HEK293 (cell line): ENCODE data around the gene EXOSC5.

Experiments
- CTCF ChIA-PET: fragments of 350-600 bp; formaldehyde crosslinking; extraction: SDS; loops from one replicate; lab custom pipeline; 2021; ENCODE audit warnings: antibody characterized with exemption; lab: Yijun Ruan, JAX
- POLR2A ChIA-PET: fragments of 300-600 bp; formaldehyde crosslinking; extraction: SDS; loops from one replicate; lab custom pipeline; 2020; ENCODE audit warnings: antibody characterized with exemption, inconsistent platforms; lab: Yijun Ruan, JAX
- H3K27ac ChIP-seq: fragments of 200-500 bp; sonication (Bioruptor generic); 2 replicates; pipeline ENCODE4 v1.5.1; 2014; ENCODE audit warnings: low read depth, low read length, control low read depth, inconsistent platforms; ENCODE audit errors: extremely low read depth
- H3K36me3 ChIP-seq, 2 experiments: fragments of 200-500 bp in 1 of 2; sonication (Bioruptor generic) in 1 of 2; 1 replicate in 1 of 2; 2 replicates in 1 of 2; pipeline ENCODE4 v1.5.1; 2014 to 2017; ENCODE audit warnings: inconsistent platforms in 2 of 2, low read length in 2 of 2; ENCODE audit not compliant: control insufficient read depth in 2 of 2, insufficient read depth in 1 of 2
- H3K4me1 ChIP-seq: fragments of 200-500 bp; sonication (Bioruptor generic); 2 replicates; pipeline ENCODE4 v1.5.1; 2014; ENCODE audit warnings: mild to moderate bottlenecking, low read length, inconsistent platforms; ENCODE audit not compliant: control insufficient read depth, insufficient read depth
- H3K4me3 ChIP-seq: 2 replicates; pipeline ENCODE4 v1.5.1; 2011; ENCODE audit warnings: low read depth, mild to moderate bottlenecking, control low read depth, low read length, moderate library complexity
- H3K9me3 ChIP-seq: fragments of 200-500 bp; sonication (Bioruptor generic); 2 replicates; pipeline ENCODE4 v1.5.1; 2014; ENCODE audit warnings: low read depth, low read length, inconsistent platforms; ENCODE audit not compliant: control insufficient read depth, insufficient read depth
- ZFP37 ChIP-seq: fragments of 450-650 bp; formaldehyde crosslinking; IDR thresholded peaks from 2 replicates; pipeline ENCODE4 v1.5.1; 2016; ENCODE audit warnings: missing biosample characterization, missing genetic modification characterization
- ZNF112 ChIP-seq: fragments of 450-650 bp; formaldehyde crosslinking; IDR thresholded peaks from 2 replicates; pipeline ENCODE4 v1.5.0; 2017; ENCODE audit warnings: missing biosample characterization, missing genetic modification characterization
- ZNF146 ChIP-seq: fragments of 450-650 bp; formaldehyde crosslinking; IDR thresholded peaks from 2 replicates; pipeline ENCODE4 v1.5.1; 2016; ENCODE audit warnings: missing biosample characterization, missing genetic modification characterization
- ZNF23 ChIP-seq: fragments of 450-650 bp; formaldehyde crosslinking; IDR thresholded peaks from 2 replicates; pipeline ENCODE4 v1.5.1; 2016; ENCODE audit warnings: missing biosample characterization, missing genetic modification characterization, borderline replicate concordance
- ZNF266 ChIP-seq: fragments of 450-650 bp; formaldehyde crosslinking; IDR thresholded peaks from 2 replicates; pipeline ENCODE4 v1.5.1; 2016; ENCODE audit warnings: missing biosample characterization, missing genetic modification characterization, low read depth
- ZNF423 ChIP-seq: fragments of 450-650 bp; formaldehyde crosslinking; IDR thresholded peaks from 2 replicates; pipeline ENCODE4 v1.5.1; 2016; ENCODE audit warnings: missing biosample characterization, missing genetic modification characterization
- ZNF501 ChIP-seq: fragments of 450-650 bp; formaldehyde crosslinking; IDR thresholded peaks from 2 replicates; pipeline ENCODE4 v1.5.1; 2016; ENCODE audit warnings: missing biosample characterization, missing genetic modification characterization
- ZNF529 ChIP-seq: fragments of 450-650 bp; formaldehyde crosslinking; IDR thresholded peaks from 2 replicates; pipeline ENCODE4 v1.5.1; 2017; ENCODE audit warnings: missing genetic modification characterization, missing biosample characterization; ENCODE audit not compliant: insufficient replicate concordance
- ZNF660 ChIP-seq: fragments of 450-650 bp; IDR thresholded peaks from 2 replicates; pipeline ENCODE4 v1.5.1; 2018; ENCODE audit warnings: missing biosample characterization, mild to moderate bottlenecking, missing genetic modification characterization
- ZNF677 ChIP-seq: fragments of 450-650 bp; IDR thresholded peaks from 2 replicates; pipeline ENCODE4 v1.5.0; 2018; ENCODE audit warnings: missing biosample characterization, mild to moderate bottlenecking, missing genetic modification characterization, moderate library complexity
- ZNF707 ChIP-seq: fragments of 450-650 bp; formaldehyde crosslinking; IDR thresholded peaks from 2 replicates; pipeline ENCODE4 v1.5.1; 2016; ENCODE audit warnings: missing biosample characterization, missing genetic modification characterization
- ZNF76 ChIP-seq: fragments of 450-650 bp; formaldehyde crosslinking; IDR thresholded peaks from 2 replicates; pipeline ENCODE4; 2016; ENCODE audit warnings: low read depth, missing biosample characterization, missing genetic modification characterization, borderline replicate concordance
- ZNF791 ChIP-seq: fragments of 450-650 bp; formaldehyde crosslinking; IDR thresholded peaks from 2 replicates; pipeline ENCODE4 v1.5.1; 2016; ENCODE audit warnings: missing biosample characterization, missing genetic modification characterization
- ZXDB ChIP-seq: fragments of 450-650 bp; formaldehyde crosslinking; IDR thresholded peaks from 2 replicates; pipeline ENCODE4 v1.5.1; 2016; ENCODE audit warnings: missing biosample characterization, missing genetic modification characterization
- TF ChIP-seq, protein P1 (sequence below): fragments of 450-650 bp; IDR thresholded peaks from 2 replicates; pipeline ENCODE4 v1.5.1; 2018; ENCODE audit warnings: missing biosample characterization, mild to moderate bottlenecking, missing genetic modification characterization
- TF ChIP-seq, protein P2 (sequence below): fragments of 450-650 bp; formaldehyde crosslinking; IDR thresholded peaks from 2 replicates; pipeline ENCODE4 v1.5.1; 2016; ENCODE audit warnings: missing biosample characterization, missing genetic modification characterization
- TF ChIP-seq, protein P3 (sequence below): fragments of 450-650 bp; formaldehyde crosslinking; IDR thresholded peaks from 2 replicates; pipeline ENCODE4 v1.5.1; 2016; ENCODE audit warnings: missing biosample characterization, missing genetic modification characterization
- TF ChIP-seq, protein P4 (sequence below): fragments of 450-650 bp; formaldehyde crosslinking; IDR thresholded peaks from 2 replicates; pipeline ENCODE4 v1.5.1; 2016; ENCODE audit warnings: missing biosample characterization, missing genetic modification characterization
- TF ChIP-seq, protein P5 (sequence below): fragments of 450-650 bp; formaldehyde crosslinking; IDR thresholded peaks from 2 replicates; pipeline ENCODE4 v1.5.1; 2016; ENCODE audit warnings: missing biosample characterization, missing genetic modification characterization

Gene EXOSC5

GRCh38 chr19:41407271-41407670 lies 10.1 kb upstream of the EXOSC5 start (continued):
- TF ChIP-seq, protein P1, sequence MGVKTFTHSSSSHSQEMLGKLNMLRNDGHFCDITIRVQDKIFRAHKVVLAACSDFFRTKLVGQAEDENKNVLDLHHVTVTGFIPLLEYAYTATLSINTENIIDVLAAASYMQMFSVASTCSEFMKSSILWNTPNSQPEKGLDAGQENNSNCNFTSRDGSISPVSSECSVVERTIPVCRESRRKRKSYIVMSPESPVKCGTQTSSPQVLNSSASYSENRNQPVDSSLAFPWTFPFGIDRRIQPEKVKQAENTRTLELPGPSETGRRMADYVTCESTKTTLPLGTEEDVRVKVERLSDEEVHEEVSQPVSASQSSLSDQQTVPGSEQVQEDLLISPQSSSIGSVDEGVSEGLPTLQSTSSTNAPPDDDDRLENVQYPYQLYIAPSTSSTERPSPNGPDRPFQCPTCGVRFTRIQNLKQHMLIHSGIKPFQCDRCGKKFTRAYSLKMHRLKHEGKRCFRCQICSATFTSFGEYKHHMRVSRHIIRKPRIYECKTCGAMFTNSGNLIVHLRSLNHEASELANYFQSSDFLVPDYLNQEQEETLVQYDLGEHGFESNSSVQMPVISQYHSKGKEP (tag by site-specific recombination), result no peak
- TF ChIP-seq, all 188 proteins: peak for 0

- no peaks in the 10 kb centered on the region for H3K9me3 ChIP-seq
- CTCF ChIA-PET, result interaction anchor here (1.5 to 1.6 kb wide), 2 partner anchors 43 to 158 kb away, joined by 3 to 6 read pairs; no protein-coding TSS in a partner anchor
- POLR2A ChIA-PET, result interaction anchor here (0.6 to 1.7 kb wide), 3 partner anchors 23 to 42 kb away, joined by 3 to 5 read pairs (median 3); partner anchors contain the start of genes B9D2 and DMAC2
- H3K4me1 ChIP-seq, result peaks cover 5% of the 10 kb centered on the region; the same call in 1 of the 2 replicates
- no peaks in the 10 kb centered on the region; a peak in 1 of 3 replicates for H3K36me3 ChIP-seq
- no peak overlapping the region for H3K27ac ChIP-seq
- TF ChIP-seq ZFP37 (tag by site-specific recombination) (no peak), ZNF677 (tag by site-specific recombination) (no peak), ZXDB (tag by site-specific recombination) (no peak), ZNF707 (tag by site-specific recombination) (no peak), ZNF266 (tag by site-specific recombination) (no peak), ZNF146 (tag by site-specific recombination) (no peak), ZNF423 (no peak), ZNF501 (tag by site-specific recombination) (no peak), ZNF76 (tag by site-specific recombination) (no peak), ZNF660 (no peak)
- TF ChIP-seq, protein P2, sequence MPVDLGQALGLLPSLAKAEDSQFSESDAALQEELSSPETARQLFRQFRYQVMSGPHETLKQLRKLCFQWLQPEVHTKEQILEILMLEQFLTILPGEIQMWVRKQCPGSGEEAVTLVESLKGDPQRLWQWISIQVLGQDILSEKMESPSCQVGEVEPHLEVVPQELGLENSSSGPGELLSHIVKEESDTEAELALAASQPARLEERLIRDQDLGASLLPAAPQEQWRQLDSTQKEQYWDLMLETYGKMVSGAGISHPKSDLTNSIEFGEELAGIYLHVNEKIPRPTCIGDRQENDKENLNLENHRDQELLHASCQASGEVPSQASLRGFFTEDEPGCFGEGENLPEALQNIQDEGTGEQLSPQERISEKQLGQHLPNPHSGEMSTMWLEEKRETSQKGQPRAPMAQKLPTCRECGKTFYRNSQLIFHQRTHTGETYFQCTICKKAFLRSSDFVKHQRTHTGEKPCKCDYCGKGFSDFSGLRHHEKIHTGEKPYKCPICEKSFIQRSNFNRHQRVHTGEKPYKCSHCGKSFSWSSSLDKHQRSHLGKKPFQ (tag by site-specific recombination), result no peak
- TF ChIP-seq, all 188 proteins: peak for 0
- H3K4me3 ChIP-seq, result no peak overlapping the region
Measured at GRCh38 chr19:41405776-41406175, 8.6 kb upstream of the EXOSC5 start.

DNA sequence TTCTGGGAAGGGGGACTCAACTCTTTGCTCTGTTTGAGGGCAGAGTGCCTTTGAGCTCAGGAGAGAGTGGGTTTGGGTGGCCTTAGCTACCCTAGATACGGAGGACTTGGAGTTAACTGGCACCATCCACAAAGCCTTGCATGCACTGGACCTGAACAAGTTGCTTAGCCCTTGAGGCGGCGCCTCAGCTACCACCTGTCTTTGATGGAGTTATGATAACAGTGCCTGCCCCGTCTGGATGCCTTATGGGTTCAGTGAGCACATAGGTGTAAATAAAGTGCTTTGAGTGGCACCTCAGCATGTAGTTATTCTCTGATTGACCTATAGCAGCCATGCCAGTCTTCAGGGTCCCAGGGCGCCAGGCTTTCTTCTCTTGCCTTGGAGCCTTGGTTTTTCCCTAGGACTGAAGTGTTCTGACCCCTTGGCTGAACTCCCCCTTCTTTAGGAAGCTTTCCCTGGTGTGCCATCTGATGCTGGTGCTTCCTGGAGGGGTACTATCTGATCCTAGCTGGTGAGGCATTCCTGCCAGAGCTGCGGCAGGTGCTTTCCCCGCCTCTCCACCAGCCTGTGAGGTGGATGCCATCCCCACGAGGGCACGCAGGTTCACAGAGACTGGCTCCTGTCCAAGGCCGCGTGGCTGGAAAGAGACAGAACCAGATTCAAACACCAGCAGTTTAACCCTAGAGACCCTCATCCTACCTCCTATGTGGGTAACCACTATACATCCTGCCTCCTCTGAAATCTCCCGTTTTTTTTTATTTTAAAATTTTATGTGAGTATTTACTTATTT lies 6.2 kb upstream of the EXOSC5 start:
- H3K4me1 ChIP-seq, result peaks cover 7% of the 10 kb centered on the region; the same call in 1 of the 2 replicates
- H3K9me3 ChIP-seq, result no peaks in the 10 kb centered on the region
- ChIA-PET POLR2A (no interaction called here), CTCF (interaction anchor here (0.8 to 1.2 kb wide), 2 partner anchors 29 to 168 kb away, joined by 3 to 5 read pairs; no protein-coding TSS in a partner anchor)
- TF ChIP-seq ZNF112 (tag by site-specific recombination) (no peak), ZNF791 (no peak), ZNF23 (tag by site-specific recombination) (no peak), ZNF529 (tag by site-specific recombination) (no peak)
- TF ChIP-seq, protein P3, sequence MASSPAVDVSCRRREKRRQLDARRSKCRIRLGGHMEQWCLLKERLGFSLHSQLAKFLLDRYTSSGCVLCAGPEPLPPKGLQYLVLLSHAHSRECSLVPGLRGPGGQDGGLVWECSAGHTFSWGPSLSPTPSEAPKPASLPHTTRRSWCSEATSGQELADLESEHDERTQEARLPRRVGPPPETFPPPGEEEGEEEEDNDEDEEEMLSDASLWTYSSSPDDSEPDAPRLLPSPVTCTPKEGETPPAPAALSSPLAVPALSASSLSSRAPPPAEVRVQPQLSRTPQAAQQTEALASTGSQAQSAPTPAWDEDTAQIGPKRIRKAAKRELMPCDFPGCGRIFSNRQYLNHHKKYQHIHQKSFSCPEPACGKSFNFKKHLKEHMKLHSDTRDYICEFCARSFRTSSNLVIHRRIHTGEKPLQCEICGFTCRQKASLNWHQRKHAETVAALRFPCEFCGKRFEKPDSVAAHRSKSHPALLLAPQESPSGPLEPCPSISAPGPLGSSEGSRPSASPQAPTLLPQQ (tag by site-specific recombination), result no peak
- TF ChIP-seq, protein P4, sequence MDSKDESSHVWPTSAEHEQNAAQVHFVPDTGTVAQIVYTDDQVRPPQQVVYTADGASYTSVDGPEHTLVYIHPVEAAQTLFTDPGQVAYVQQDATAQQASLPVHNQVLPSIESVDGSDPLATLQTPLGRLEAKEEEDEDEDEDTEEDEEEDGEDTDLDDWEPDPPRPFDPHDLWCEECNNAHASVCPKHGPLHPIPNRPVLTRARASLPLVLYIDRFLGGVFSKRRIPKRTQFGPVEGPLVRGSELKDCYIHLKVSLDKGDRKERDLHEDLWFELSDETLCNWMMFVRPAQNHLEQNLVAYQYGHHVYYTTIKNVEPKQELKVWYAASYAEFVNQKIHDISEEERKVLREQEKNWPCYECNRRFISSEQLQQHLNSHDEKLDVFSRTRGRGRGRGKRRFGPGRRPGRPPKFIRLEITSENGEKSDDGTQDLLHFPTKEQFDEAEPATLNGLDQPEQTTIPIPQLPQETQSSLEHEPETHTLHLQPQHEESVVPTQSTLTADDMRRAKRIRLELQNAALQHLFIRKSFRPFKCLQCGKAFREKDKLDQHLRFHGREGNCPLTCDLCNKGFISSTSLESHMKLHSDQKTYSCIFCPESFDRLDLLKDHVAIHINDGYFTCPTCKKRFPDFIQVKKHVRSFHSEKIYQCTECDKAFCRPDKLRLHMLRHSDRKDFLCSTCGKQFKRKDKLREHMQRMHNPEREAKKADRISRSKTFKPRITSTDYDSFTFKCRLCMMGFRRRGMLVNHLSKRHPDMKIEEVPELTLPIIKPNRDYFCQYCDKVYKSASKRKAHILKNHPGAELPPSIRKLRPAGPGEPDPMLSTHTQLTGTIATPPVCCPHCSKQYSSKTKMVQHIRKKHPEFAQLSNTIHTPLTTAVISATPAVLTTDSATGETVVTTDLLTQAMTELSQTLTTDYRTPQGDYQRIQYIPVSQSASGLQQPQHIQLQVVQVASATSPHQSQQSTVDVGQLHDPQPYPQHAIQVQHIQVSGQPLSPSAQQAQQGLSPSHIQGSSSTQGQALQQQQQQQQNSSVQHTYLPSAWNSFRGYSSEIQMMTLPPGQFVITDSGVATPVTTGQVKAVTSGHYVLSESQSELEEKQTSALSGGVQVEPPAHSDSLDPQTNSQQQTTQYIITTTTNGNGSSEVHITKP, result no peak
- TF ChIP-seq, protein P5, sequence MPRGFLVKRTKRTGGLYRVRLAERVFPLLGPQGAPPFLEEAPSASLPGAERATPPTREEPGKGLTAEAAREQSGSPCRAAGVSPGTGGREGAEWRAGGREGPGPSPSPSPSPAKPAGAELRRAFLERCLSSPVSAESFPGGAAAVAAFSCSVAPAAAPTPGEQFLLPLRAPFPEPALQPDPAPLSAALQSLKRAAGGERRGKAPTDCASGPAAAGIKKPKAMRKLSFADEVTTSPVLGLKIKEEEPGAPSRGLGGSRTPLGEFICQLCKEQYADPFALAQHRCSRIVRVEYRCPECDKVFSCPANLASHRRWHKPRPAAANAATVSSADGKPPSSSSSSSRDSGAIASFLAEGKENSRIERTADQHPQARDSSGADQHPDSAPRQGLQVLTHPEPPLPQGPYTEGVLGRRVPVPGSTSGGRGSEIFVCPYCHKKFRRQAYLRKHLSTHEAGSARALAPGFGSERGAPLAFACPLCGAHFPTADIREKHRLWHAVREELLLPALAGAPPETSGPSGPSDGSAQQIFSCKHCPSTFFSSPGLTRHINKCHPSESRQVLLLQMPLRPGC (tag by site-specific recombination), result no peak
- no peak overlapping the region for H3K27ac ChIP-seq
- no peak overlapping the region for H3K4me3 ChIP-seq
- no peaks in the 10 kb centered on the region; a peak in 1 of 3 replicates for H3K36me3 ChIP-seq
